ENCODE data around the gene XRCC4. TPM values are rescaled to one million over a fixed set of nuclear protein-coding genes. Genes with fewer than 3 reads are reported as not detected.
"Not testable (repeated sequence)": the region's sequence is repeated elsewhere in the genome, so short reads cannot be mapped to it uniquely, and the experiment has no call there.

The XRCC4 gene
- total RNA-seq, 4 donors from 2014 or later, result 4.2 to 6.0 (median 5.4) TPM

GRCh38 chr5:83251849-83252248, 174.5 kb downstream of the XRCC4 start:
- Histone ChIP-seq H3K36me3 (no peaks in the 10 kb centered on the region), H3K27ac (no peak overlapping the region), H3K9me3 (no peaks in the 10 kb centered on the region), H3K4me1 (no peaks in the 10 kb centered on the region), H3K4me3 (no peak overlapping the region), H3K27me3 (no peaks in the 10 kb centered on the region)
- TF ChIP-seq POLR2AphosphoS5 (IDR thresholded peaks at IDR 0.05) (no peak), POLR2A (IDR thresholded peaks at IDR 0.05) (no peak), EP300 (IDR thresholded peaks at IDR 0.05) (no peak)
- TF ChIP-seq, protein P1, sequence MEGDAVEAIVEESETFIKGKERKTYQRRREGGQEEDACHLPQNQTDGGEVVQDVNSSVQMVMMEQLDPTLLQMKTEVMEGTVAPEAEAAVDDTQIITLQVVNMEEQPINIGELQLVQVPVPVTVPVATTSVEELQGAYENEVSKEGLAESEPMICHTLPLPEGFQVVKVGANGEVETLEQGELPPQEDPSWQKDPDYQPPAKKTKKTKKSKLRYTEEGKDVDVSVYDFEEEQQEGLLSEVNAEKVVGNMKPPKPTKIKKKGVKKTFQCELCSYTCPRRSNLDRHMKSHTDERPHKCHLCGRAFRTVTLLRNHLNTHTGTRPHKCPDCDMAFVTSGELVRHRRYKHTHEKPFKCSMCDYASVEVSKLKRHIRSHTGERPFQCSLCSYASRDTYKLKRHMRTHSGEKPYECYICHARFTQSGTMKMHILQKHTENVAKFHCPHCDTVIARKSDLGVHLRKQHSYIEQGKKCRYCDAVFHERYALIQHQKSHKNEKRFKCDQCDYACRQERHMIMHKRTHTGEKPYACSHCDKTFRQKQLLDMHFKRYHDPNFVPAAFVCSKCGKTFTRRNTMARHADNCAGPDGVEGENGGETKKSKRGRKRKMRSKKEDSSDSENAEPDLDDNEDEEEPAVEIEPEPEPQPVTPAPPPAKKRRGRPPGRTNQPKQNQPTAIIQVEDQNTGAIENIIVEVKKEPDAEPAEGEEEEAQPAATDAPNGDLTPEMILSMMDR (IDR thresholded peaks at IDR 0.05), result no peak
- no peak for DNase-seq (ENCODE audit: low spot score in 2 of 2)
- WGBS, result 80% methylated on average over 1 of the region's 1 CpG

DNA sequence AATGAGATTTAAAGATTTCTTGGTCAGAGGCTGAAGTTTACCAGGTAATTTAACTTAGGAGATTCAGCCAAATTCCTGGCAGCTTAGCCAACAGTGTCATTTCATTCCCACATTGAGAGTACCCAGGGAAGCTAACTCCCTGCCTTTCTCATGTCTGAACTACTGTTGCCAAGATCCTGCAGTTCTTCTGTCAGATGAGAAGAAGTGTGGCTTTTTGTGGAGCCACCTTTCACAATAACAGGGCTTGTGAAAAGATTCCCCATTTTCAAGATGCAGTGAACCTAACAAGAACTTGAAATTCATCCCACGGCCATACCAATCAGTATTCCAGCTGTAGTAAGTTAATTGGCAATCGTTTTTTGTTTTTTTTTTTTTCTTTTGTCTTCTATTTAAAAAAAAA, 176.4 kb downstream of the XRCC4 start:
- TF ChIP-seq POLR2AphosphoS5 (IDR thresholded peaks at IDR 0.05) (no peak), EP300 (IDR thresholded peaks at IDR 0.05) (no peak), POLR2A (IDR thresholded peaks at IDR 0.05) (no peak)
- TF ChIP-seq, protein P1 (IDR thresholded peaks at IDR 0.05), result no peak
- no peaks in the 10 kb centered on the region for H3K9me3 ChIP-seq
- no peaks in the 10 kb centered on the region for H3K36me3 ChIP-seq
- no peak overlapping the region for H3K27ac ChIP-seq
- H3K4me1 ChIP-seq, result no peaks in the 10 kb centered on the region
- 68% methylated on average over 2 of the region's 2 CpGs for WGBS
- no peaks in the 10 kb centered on the region for H3K27me3 ChIP-seq
- no peak overlapping the region for H3K4me3 ChIP-seq
- DNase-seq (ENCODE audit: low spot score in 2 of 2), result no peak

GRCh38 chr5:83255268-83255667, 177.9 kb downstream of the XRCC4 start:
- H3K27ac ChIP-seq, result no peak overlapping the region
- no peaks in the 10 kb centered on the region for H3K4me1 ChIP-seq
- TF ChIP-seq EP300 (IDR thresholded peaks at IDR 0.05) (no peak), POLR2AphosphoS5 (IDR thresholded peaks at IDR 0.05) (no peak), POLR2A (IDR thresholded peaks at IDR 0.05) (no peak)
- TF ChIP-seq, protein P1 (IDR thresholded peaks at IDR 0.05), result no peak
- 67% methylated on average over 1 of the region's 1 CpG for WGBS
- H3K36me3 ChIP-seq, result no peaks in the 10 kb centered on the region
- no peak for DNase-seq (ENCODE audit: low spot score in 2 of 2)
- no peaks in the 10 kb centered on the region for H3K9me3 ChIP-seq
- H3K4me3 ChIP-seq, result no peak overlapping the region
- H3K27me3 ChIP-seq, result no peaks in the 10 kb centered on the region

DNA sequence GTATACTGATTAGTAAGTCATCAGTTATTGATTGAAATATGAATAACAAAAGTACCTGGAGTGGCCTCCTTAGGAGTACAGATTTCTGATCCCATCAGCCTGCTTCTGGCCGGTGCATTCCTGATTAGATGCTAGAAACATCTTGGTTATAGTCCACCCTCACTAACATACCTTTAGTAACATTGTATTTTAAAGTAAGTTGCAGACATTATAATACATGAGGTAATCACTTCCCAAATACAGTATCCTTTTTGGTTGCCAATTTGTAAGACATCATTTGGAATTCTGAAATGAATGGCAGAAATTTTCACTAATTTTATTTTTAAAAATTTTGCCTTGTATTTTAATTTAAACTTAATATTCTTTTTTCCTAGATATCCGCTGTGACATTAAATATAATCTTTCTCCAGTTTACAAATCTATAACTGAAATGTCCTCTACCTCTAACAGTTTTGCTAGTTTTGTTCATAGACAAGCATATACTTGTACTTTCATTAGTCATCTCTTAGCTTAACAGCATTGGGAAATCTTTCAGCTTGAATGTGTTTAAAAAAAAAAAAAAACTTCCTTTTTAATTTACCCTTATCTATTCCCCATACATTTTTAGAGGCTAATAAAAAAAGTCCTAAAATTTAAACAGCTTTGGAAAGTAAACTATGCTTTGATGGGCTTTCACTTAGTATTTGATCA, 178.9 kb downstream of the XRCC4 start:
- TF ChIP-seq, protein P1 (IDR thresholded peaks at IDR 0.05), result no peak
- TF ChIP-seq POLR2A (IDR thresholded peaks at IDR 0.05), result no peak
- no peak for TF ChIP-seq EP300 (IDR thresholded peaks at IDR 0.05)
- TF ChIP-seq POLR2AphosphoS5 (IDR thresholded peaks at IDR 0.05), result no peak
- Histone ChIP-seq H3K4me1 (no peaks in the 10 kb centered on the region), H3K4me3 (no peak overlapping the region), H3K27ac (no peak overlapping the region), H3K27me3 (no peaks in the 10 kb centered on the region), H3K36me3 (no peaks in the 10 kb centered on the region), H3K9me3 (no peaks in the 10 kb centered on the region)
- DNase-seq (ENCODE audit: low spot score in 2 of 2), result no peak
- 68% methylated on average over 2 of the region's 2 CpGs for WGBS

GRCh38 chr5:83257684-83258083, 180.3 kb downstream of the XRCC4 start:
- H3K27me3 ChIP-seq; H3K4me3 ChIP-seq; H3K9me3 ChIP-seq; DNase-seq (ENCODE audit: low spot score in 2 of 2); H3K4me1 ChIP-seq; H3K36me3 ChIP-seq; H3K27ac ChIP-seq: not testable (repeated sequence)
- WGBS, result 98% methylated on average over 2 of the region's 2 CpGs

DNA sequence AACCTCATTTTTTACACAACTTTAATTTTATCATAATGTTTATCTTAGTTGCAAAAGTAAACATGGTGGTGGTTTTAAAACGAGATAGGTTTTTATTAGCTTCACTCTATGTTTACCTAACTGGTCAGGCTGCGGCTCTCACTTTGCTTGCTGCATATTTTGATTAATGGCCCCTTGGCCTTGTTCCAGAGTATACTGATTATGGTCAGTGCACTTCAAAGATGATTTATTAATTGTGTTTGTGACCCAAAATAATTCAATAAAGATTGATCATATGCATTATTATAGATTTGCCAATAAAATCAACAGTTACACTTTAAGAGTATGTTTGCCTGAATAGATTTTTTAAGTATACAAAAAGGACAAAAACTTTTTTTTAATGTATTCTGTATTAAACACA, 188.0 kb downstream of the XRCC4 start:
- no peak for DNase-seq (ENCODE audit: low spot score in 2 of 2)
- H3K4me3 ChIP-seq, result no peak overlapping the region
- no peak overlapping the region for H3K27ac ChIP-seq
- no peaks in the 10 kb centered on the region for H3K27me3 ChIP-seq
- no peaks in the 10 kb centered on the region for H3K36me3 ChIP-seq
- H3K9me3 ChIP-seq, result no peaks in the 10 kb centered on the region
- TF ChIP-seq EP300 (IDR thresholded peaks at IDR 0.05) (no peak), POLR2A (IDR thresholded peaks at IDR 0.05) (no peak), POLR2AphosphoS5 (IDR thresholded peaks at IDR 0.05) (no peak)
- TF ChIP-seq, protein P1 (IDR thresholded peaks at IDR 0.05), result no peak
- no peaks in the 10 kb centered on the region for H3K4me1 ChIP-seq
- 53% methylated on average over 2 of the region's 2 CpGs for WGBS

Measured in suprapubic skin (tissue), 4 donors.